ACHN (cell line): Measurements from ENCODE around the gene UNC93A.
"Not testable (repeated sequence)": the region's sequence is repeated elsewhere in the genome, so short reads cannot be mapped to it uniquely, and the experiment has no call there.

Source experiments
- DNase-seq: peaks from one replicate; pipeline ENCODE4 v3.0.0-alpha.2; 2015
- in situ Hi-C: cut with HindIII; loops from 2 replicates; pipeline ENCODE4 v1.10.0; 2017; ENCODE audit warnings: low sequenced_read_pairs, low pct_ligation_motif_present, low pct_unique_long_range_greater_than_20kb

The UNC93A gene

DNA sequence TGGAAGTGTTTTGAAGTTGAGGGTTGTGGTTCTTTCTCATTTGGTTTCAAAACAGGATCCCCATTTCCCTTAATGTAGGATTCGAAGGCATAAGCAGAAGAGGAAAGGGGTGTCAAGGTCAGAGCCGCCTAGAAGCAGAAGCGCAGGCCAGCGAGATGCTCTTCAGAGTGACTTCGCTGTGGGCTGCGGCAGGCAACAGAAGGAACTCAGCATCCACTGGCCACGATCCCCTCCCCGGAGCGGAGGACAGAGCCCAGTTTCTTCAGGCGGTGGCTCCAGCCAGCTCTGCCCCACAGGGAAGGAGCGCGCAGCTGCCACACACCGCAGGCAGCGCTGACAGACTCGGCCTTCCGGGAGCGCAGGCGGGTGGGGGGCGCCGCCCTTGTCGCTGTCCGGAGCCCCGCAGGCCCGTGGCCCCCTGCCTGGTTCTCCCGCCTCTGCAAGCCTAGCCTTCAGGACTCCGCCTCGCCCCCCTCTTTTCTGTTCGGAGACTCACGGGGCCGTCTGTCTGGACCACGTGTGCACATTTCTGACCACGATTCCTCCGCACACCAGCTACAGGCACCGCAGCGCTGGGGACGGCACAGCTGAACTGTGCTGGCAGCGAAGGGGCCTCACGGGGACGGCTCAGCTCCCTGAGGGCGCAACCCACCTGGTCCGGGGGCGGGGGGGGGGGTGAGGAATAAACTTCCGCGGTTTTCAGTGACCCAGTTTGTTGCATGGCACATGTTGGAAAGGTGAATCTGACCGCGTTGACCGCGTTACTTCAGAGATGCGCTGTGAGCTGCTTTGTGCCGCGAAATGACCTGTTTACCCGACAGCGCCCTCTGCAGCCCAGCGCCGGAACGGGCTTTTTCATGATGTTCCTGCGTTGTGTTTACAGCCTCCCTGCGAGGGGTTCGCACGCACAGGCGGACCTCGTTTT lies 59.9 kb downstream of the UNC93A start:
- in situ Hi-C loops = no loop called here
- peak; percentile 40 for DNase-seq

DNA sequence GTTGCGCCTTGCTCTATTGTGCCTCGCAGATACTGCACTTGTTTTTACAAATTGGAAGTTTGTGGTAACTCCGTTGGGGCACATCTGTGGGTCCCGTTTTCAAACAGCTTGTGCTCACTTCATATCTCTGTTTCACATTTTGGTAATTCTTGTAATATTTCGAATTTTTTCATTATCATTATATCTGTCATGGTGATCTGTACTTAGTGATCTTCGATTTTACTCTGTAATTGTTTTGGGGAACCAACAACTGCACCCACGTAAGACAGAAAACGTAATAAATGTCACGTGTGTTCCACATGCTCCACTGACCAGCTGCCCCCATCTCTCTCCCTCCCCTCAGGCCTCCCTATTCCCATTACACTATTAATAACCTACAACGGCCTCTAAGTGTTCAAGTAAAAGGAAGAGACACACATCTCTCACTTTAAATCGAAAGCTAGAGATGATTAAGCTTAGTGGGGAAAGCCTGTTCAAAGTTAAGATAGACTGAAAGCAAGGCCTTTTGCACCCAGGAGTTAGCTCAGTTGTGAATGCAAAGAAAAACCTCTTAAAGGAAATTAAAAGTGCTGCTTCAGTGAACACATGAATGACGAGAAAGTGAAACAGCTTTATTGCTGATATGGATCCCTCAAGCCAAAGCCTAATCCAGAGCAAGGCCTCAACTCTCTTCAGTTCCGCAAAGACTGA lies 60.7 kb downstream of the UNC93A start:
- DNase-seq = no peak
- in situ Hi-C loops = no loop called here

DNA sequence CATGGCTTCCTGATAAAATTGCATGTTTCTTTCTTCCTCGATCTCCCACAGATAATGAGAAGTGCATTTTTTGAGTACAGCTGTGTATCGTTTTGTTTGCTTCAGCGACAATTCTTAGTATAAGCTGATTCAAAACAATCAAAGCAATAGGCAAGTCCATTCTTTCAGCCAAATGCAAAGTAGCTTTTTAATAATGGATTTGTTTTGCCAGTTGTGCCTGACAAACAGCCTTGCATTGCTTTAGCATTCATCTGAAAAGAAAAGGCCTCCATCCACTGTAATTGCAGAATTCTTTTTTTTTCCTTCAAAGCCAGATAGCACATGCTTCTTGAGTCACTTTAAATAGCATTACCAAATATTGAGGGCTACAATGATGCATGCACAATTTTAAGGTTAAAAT lies 65.8 kb downstream of the UNC93A start:
- in situ Hi-C loops = no loop called here

DNA sequence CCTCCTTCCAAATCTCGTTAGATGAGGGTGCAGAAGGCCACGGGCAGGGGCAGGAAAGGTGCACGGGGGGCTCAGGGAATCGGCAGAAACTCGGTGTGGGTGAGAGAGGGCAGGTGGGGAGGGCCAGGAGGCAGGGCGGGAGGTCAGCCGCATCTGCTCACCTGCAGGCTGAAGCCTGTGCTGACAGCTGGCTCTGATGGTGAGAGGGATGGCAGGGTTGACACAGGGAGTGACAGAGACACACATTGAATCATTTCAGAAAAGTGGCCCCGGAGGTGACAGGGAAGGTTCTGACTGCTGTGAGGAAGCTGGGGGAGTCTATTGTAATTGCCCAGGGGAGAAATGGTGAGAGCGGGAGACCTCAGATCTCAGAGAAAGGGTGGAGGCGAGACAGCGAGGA lies 67.3 kb downstream of the UNC93A start:
- in situ Hi-C loops, DNase-seq: not testable (repeated sequence)

More for the DNA sequence above, 65.8 kb downstream of the UNC93A start:
- DNase-seq = no peak

DNA sequence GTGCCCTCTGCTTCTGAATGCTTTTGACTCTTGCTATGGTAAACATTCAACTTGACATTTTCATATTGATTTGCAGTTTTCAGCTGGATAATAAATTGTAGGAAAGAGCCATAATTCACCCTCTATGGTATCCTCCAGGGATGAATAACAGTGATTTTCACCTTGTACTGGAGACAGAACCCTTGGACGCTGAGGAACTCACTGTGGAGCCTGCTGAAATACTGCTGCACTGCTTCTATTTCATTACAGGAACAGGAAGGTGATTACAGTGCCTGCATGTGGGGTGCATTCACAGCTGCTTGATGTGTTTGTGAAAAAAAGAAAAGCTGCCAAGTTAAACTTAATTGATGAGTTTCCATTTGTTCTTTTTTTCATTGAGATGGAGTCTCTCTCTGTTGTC lies 70.1 kb downstream of the UNC93A start:
- in situ Hi-C loops, DNase-seq: not testable (repeated sequence)
